HepG2 (cell line): ENCODE data around the gene VPS18. TPM values are rescaled to one million over a fixed set of nuclear protein-coding genes. Genes with fewer than 3 reads are reported as not detected.

Source experiments
- ARID3A ChIP-seq: IDR thresholded peaks from 2 replicates; pipeline ENCODE4 v1.6.1; 2012; ENCODE audit warnings: low read depth, low read length, improper control_type of control experiment
- ATF3 ChIP-seq: sonication (generic); formaldehyde crosslinking; IDR thresholded peaks from 2 replicates; pipeline ENCODE4 v1.4.0; 2020; ENCODE audit warnings: missing genetic modification reagents
- ATF4 ChIP-seq, 2 experiments: fragments of 450-650 bp in 1 of 2; sonication (generic) in 1 of 2; formaldehyde crosslinking; IDR thresholded peaks; 2 replicates each; pipeline versions ENCODE4 v1.5.0 to v1.8.0; 2020 to 2022; ENCODE audit warnings: mild to moderate bottlenecking in 1 of 2, missing genetic modification reagents in 1 of 2
- ATRX ChIP-seq: sonication (generic); formaldehyde crosslinking; IDR thresholded peaks from 2 replicates; pipeline ENCODE4 v1.4.0; 2020; ENCODE audit warnings: missing genetic modification reagents, borderline replicate concordance
- CREB1 ChIP-seq, 2 experiments: fragments of 450-650 bp in 1 of 2; IDR thresholded peaks; 2 replicates each; pipeline ENCODE4 v1.6.1; 2016 to 2017; ENCODE audit warnings: control low read depth in 1 of 2, mild to moderate bottlenecking in 1 of 2, missing compliant biosample characterization in 1 of 2, missing genetic modification characterization in 1 of 2
- E2F1 ChIP-seq: sonication (generic); formaldehyde crosslinking; IDR thresholded peaks from 2 replicates; pipeline ENCODE4 v1.5.0; 2020; ENCODE audit warnings: missing genetic modification reagents
- HOXA3 ChIP-seq: sonication (generic); formaldehyde crosslinking; IDR thresholded peaks from 2 replicates; pipeline ENCODE4 v1.5.0; 2020; ENCODE audit warnings: missing genetic modification reagents
- MBNL3 ChIP-seq: fragments of 250-450 bp; sonication (Bioruptor Pico); conservative IDR thresholded peaks from 2 replicates; pipeline ENCODE4 v1.8.0; 2022; ENCODE audit warnings: mild to moderate bottlenecking, inconsistent platforms
- MEF2D ChIP-seq: sonication (generic); formaldehyde crosslinking; IDR thresholded peaks from 2 replicates; pipeline ENCODE4 v1.5.1; 2020; ENCODE audit warnings: mild to moderate bottlenecking, missing genetic modification reagents
- NFE2L2 ChIP-seq: fragments of 150-350 bp; IDR thresholded peaks from 2 replicates; pipeline ENCODE4 v1.6.1; 2014; ENCODE audit warnings: low read length
- POLR2G ChIP-seq: fragments of 200-400 bp; formaldehyde crosslinking; IDR thresholded peaks from 2 replicates; pipeline ENCODE4 v1.6.1; 2018; ENCODE audit warnings: mild to moderate bottlenecking, low read depth, low read length, moderate library complexity
- RAD51 ChIP-seq: fragments of 450-650 bp; IDR thresholded peaks from 2 replicates; pipeline ENCODE4 v1.6.1; 2016; ENCODE audit warnings: borderline replicate concordance
- RELA ChIP-seq: sonication (generic); formaldehyde crosslinking; IDR thresholded peaks from 2 replicates; pipeline ENCODE4 v1.4.0; 2020; ENCODE audit warnings: missing genetic modification reagents
- STAT6 ChIP-seq: sonication (generic); formaldehyde crosslinking; IDR thresholded peaks from 2 replicates; pipeline ENCODE4 v1.4.0; 2020; ENCODE audit warnings: missing genetic modification reagents, mild to moderate bottlenecking, borderline replicate concordance
- TEAD3 ChIP-seq: optimal IDR thresholded peaks from 2 replicates; pipeline ENCODE3; 2016; ENCODE audit warnings: borderline replicate concordance
- TRIM24 ChIP-seq: sonication (generic); formaldehyde crosslinking; IDR thresholded peaks from 2 replicates; pipeline ENCODE4 v1.8.0; 2022; ENCODE audit warnings: mild to moderate bottlenecking, missing genetic modification reagents
- ZNF17 ChIP-seq: sonication (generic); formaldehyde crosslinking; IDR thresholded peaks from 2 replicates; pipeline ENCODE4 v1.5.0; 2020; ENCODE audit warnings: mild to moderate bottlenecking, missing genetic modification reagents
- ZNF430 ChIP-seq: sonication (generic); formaldehyde crosslinking; IDR thresholded peaks from 2 replicates; pipeline ENCODE4 v1.9.0; 2021; ENCODE audit warnings: mild to moderate bottlenecking, missing genetic modification reagents
- ZNF777 ChIP-seq: sonication (generic); formaldehyde crosslinking; IDR thresholded peaks from 2 replicates; pipeline ENCODE4 v1.4.0; 2020; ENCODE audit warnings: missing genetic modification reagents
- ZXDC ChIP-seq: sonication (generic); formaldehyde crosslinking; IDR thresholded peaks from 2 replicates; pipeline ENCODE4 v1.5.0; 2020; ENCODE audit warnings: mild to moderate bottlenecking, missing genetic modification reagents
- polyA plus RNA-seq, 8 experiments: library from polyadenylated mRNA; depleted of rRNA in 3 of 8; stranded (reverse) in 7 of 8; unstranded in 1 of 8; fragments of >200 nt; fragmentation: Illumina TruSeq in 4 of 8; extraction: Trizol in 4 of 8; gene quantifications; 2 replicates each; pipeline versions ENCODE4 v1.2.1 to v1.2.3, GENCODE V29; 2011 to 2016; ENCODE audit warnings: low read depth in 4 of 8, missing spikeins in 1 of 8, mixed read lengths in 1 of 8; ENCODE audit not compliant: insufficient read depth in 1 of 8
- total RNA-seq, 5 experiments: library from RNA; depleted of rRNA; stranded (reverse); fragments of >200 nt; fragmentation: Illumina TruSeq; extraction: Trizol; gene quantifications; 2 replicates each; pipeline ENCODE4 v1.2.3, GENCODE V29; 2016; ENCODE audit warnings: low read depth in 1 of 5

Gene VPS18
- total and polyA plus RNA-seq, 2 of the 13 experiments (the other 11 are each of a cell fraction or from before 2014, with no cell fraction given), result 5.8 to 17.0 TPM

GRCh38 chr15:40857601-40858341, 36.5 kb upstream of the VPS18 start (continued):
- TF ChIP-seq ZNF430 (CRISPR knock-in tag) (peak; percentile 54; the same call in 1 of the 2 replicates), ZXDC (CRISPR knock-in tag) (no peak), ATF3 (no peak), CREB1 (IDR thresholded peaks at IDR 0.05) (no peak), CREB1 (CRISPR knock-in tag; IDR thresholded peaks at IDR 0.05) (no peak), HOXA3 (CRISPR knock-in tag) (peak; percentile 36; the same call in 1 of the 2 replicates), MBNL3 (no peak), POLR2G (no peak), NFE2L2 (no peak), ATF4 (CRISPR knock-in tag; IDR thresholded peaks at IDR 0.05) (no peak), RELA (CRISPR knock-in tag) (no peak), ZNF777 (CRISPR knock-in tag) (no peak), TEAD3 (CRISPR knock-in tag) (no peak), TRIM24 (no peak), MEF2D (CRISPR knock-in tag) (no peak), ARID3A (no peak), RAD51 (no peak), ZNF17 (CRISPR knock-in tag) (no peak), STAT6 (CRISPR knock-in tag) (no peak), ATRX (CRISPR knock-in tag) (no peak), E2F1 (CRISPR knock-in tag) (no peak)
